SK-N-MC (cell line): ENCODE results near the gene RAG2.

ENCODE experiments used
- DNase-seq: peaks from one replicate; pipeline ENCODE4 v3.0.0-alpha.2; 2011; ENCODE audit warnings: low read depth, low spot score
- H3K27ac ChIP-seq: fragments of 200-600 bp; sonication (generic); 2 replicates; pipeline ENCODE4 v1.5.1; 2016; ENCODE audit warnings: mixed run types
- H3K36me3 ChIP-seq: fragments of 200-600 bp; sonication (generic); 2 replicates; pipeline ENCODE4 v1.6.1; 2017; ENCODE audit warnings: antibody characterized with exemption, low read length, mixed read lengths; ENCODE audit not compliant: insufficient read depth
- H3K4me3 ChIP-seq: fragments of 200-600 bp; sonication (generic); 2 replicates; pipeline ENCODE4 v1.5.1; 2016
- H3K9ac ChIP-seq: fragments of 200-600 bp; sonication (generic); 2 replicates; pipeline ENCODE4 v1.8.0; 2017; ENCODE audit warnings: mixed run types, mixed read lengths; ENCODE audit not compliant: insufficient read length
- H3K9me3 ChIP-seq: fragments of 200-600 bp; sonication (generic); 2 replicates; pipeline ENCODE4 v1.6.1; 2017; ENCODE audit warnings: low read depth, mild to moderate bottlenecking, antibody characterized with exemption, low read length, moderate library complexity, mixed read lengths
- EZH2 ChIP-seq: fragments of 200-600 bp; sonication (generic); IDR thresholded peaks from one replicate; pipeline ENCODE4 v1.6.1; 2017; ENCODE audit warnings: antibody characterized with exemption
- FOXP2 ChIP-seq: optimal IDR thresholded peaks from 2 replicates; pipeline ENCODE3; 2011; ENCODE audit warnings: mild to moderate bottlenecking, moderate library complexity; ENCODE audit not compliant: insufficient read depth; ENCODE audit errors: extremely low read length, control extremely low read depth
- POLR2AphosphoS5 ChIP-seq: IDR thresholded peaks from 2 replicates; pipeline ENCODE4 v1.6.1; 2012; ENCODE audit warnings: mild to moderate bottlenecking, low read depth, low read length, borderline replicate concordance

The RAG2 gene

DNA sequence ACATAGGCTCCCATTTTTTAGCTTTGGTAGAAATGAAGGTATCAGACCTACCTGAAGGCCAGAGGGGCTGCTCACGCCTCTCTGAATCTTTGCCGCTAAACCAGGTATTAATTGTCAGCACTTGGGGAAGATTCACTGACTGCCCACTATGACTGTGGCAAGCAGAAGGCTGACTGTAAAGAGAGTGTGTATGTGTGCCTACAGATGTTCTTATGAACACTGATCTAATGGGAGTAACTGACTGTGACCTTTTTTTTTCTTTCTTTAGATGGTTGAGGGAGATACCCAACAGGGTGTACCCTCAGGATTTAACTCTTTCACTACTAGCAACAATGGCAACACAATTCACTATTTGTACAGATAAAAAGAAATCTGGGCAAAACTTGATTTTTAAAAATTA lies at the start of gene RAG2:
TSS of gene RAG2 (minus strand) at position 186 of the 400 bp plus-strand sequence. CDS start 4,068 bp downstream, outside the sequence.
- Histone ChIP-seq H3K27ac (no peak within 1 kb of the TSS), H3K9me3 (no peaks in the 10 kb centered on the region)

GRCh38 chr11:36638556-36638955 lies 40.5 kb upstream of the RAG2 start:
- Histone ChIP-seq H3K36me3 (peaks cover 12% of the 10 kb centered on the region), H3K9me3 (no peaks in the 10 kb centered on the region; the same call in 1 of the 2 replicates), H3K27ac (no peak overlapping the region), H3K9ac (no peak overlapping the region), H3K4me3 (no peak overlapping the region)
- no peak for DNase-seq
- no peak for TF ChIP-seq EZH2

More for the DNA sequence above, at the start of gene RAG2:
- Histone ChIP-seq H3K4me3 (no peak within 1 kb of the TSS), H3K36me3 (no peaks in the 10 kb centered on the region), H3K9ac (no peak within 1 kb of the TSS)
- no peak for DNase-seq
- TF ChIP-seq POLR2AphosphoS5 (no peak), EZH2 (no peak), FOXP2 (no peak)

- Histone ChIP-seq H3K4me3 (no peak overlapping the region), H3K27ac (no peak overlapping the region), H3K9me3 (no peaks in the 10 kb centered on the region; the same call in 1 of the 2 replicates), H3K36me3 (peaks cover 14% of the 10 kb centered on the region), H3K9ac (no peak overlapping the region)
- TF ChIP-seq FOXP2 (no peak), POLR2AphosphoS5 (no peak), EZH2 (no peak)
- DNase-seq = no peak
These were observed 37.2 kb upstream of the RAG2 start for GRCh38 chr11:36635066-36635862.

DNA sequence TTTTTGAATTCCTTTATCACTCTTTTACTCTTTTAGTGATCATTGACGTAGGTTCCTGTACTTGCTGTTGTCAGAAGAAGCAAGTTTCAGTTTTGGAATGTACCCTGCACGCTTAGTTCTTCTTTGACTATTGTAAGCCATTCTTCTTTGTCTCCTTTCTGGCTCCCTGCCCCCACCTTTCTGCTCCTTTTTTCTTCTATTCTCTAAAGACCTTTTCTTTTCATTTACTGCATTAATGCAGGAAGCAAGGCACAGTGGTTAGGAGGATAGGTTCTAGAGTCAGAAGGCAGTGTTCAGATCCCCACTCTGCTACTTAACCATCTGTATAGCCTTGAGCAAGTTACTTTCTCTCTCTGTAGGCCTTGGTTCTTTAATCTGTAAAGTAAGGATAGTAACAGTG lies 33.7 kb upstream of the RAG2 start:
- DNase-seq = no peak
- TF ChIP-seq EZH2 (no peak), POLR2AphosphoS5 (no peak), FOXP2 (no peak)
- H3K4me3 ChIP-seq = no peak overlapping the region
- no peak overlapping the region for H3K27ac ChIP-seq
- H3K9me3 ChIP-seq = no peaks in the 10 kb centered on the region; the same call in 1 of the 2 replicates
- H3K9ac ChIP-seq = no peak overlapping the region
- H3K36me3 ChIP-seq = peaks cover 11% of the 10 kb centered on the region

GRCh38 chr11:36628765-36629244 lies 30.8 kb upstream of the RAG2 start:
- Histone ChIP-seq H3K9ac (no peak overlapping the region), H3K27ac (no peak overlapping the region), H3K4me3 (no peak overlapping the region), H3K36me3 (0 out of 2 replicates have a peak, but pooled peaks cover 2% of the 10 kb centered on the region), H3K9me3 (no peaks in the 10 kb centered on the region)
- no peak for TF ChIP-seq EZH2
- no peak for TF ChIP-seq POLR2AphosphoS5
- no peak for TF ChIP-seq FOXP2
- DNase-seq = no peak

GRCh38 chr11:36628141-36628540 lies 30.1 kb upstream of the RAG2 start:
- no peaks in the 10 kb centered on the region for H3K9me3 ChIP-seq
- no peak overlapping the region for H3K27ac ChIP-seq
- H3K9ac ChIP-seq = no peak overlapping the region
- H3K4me3 ChIP-seq = no peak overlapping the region
- no peak for DNase-seq
- no peaks in the 10 kb centered on the region for H3K36me3 ChIP-seq
- TF ChIP-seq EZH2 (no peak), POLR2AphosphoS5 (no peak), FOXP2 (no peak)

DNA sequence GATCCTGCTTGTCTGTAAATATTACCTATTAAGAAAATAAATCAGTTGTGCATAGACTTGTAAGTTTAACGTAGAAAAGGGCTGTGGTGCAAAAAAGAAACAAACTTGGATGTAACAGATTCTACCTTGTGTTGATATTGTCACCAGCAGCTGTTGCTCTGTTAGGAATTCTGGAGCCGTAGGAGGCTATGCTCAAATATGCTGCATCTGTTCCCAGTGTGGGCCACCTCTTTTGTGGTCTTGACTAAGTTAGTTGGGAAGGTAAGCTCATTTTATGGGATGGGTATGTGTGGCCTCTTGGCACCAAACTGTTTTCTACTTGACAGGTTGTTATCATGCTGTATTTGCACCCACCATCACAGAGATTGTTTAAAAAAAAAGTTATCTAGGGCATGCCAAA lies 29.4 kb upstream of the RAG2 start:
- TF ChIP-seq FOXP2 (no peak), POLR2AphosphoS5 (no peak), EZH2 (no peak)
- Histone ChIP-seq H3K4me3 (no peak overlapping the region), H3K9me3 (no peaks in the 10 kb centered on the region), H3K36me3 (no peaks in the 10 kb centered on the region), H3K27ac (no peak overlapping the region), H3K9ac (no peak overlapping the region)
- no peak for DNase-seq

DNA sequence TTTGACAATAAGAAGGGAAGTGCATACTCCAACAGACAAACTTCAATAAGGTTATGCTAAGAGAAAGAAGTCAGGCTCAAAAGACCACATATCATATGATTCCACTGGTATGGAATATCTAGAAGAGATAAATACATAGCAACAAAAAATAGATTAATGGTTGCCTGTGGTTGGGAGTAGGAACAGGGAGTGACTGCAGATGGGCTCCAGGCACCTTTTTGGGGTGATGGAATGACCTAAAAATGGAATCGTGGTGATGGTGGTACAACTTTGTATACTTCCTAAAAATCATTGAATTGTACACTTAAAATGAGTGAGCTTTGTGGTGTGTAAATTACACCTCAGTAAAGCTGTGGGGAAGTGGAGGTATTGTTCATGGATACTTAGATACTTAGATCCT lies 29.0 kb upstream of the RAG2 start:
- no peak for DNase-seq
- Histone ChIP-seq H3K4me3 (no peak overlapping the region), H3K36me3 (no peaks in the 10 kb centered on the region), H3K9me3 (no peaks in the 10 kb centered on the region), H3K27ac (no peak overlapping the region), H3K9ac (no peak overlapping the region)
- TF ChIP-seq POLR2AphosphoS5 (no peak), EZH2 (no peak), FOXP2 (no peak)

DNA sequence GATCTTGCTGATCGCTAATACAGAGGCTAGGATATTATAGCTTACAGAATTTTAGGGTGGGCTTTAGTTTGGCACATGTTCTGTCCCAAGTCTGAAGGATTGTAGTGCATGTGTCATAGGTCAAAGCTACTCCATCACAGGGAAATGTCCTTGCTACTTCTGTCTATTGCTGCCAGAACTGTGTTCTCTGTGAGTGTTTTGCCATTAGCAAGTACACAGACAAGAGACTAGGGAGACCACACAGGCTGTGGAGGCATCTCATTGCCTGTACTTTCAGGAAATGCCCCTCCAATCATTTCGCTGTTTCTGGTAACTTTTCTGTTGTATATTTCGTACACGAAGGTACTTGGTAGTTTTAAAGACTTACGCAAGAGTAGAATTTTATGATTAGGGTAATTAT lies 25.5 kb upstream of the RAG2 start:
- H3K27ac ChIP-seq = no peak overlapping the region
- no peak for TF ChIP-seq EZH2
- TF ChIP-seq POLR2AphosphoS5 = no peak
- TF ChIP-seq FOXP2 = no peak
- H3K4me3 ChIP-seq = no peak overlapping the region
- H3K36me3 ChIP-seq = no peaks in the 10 kb centered on the region
- no peaks in the 10 kb centered on the region for H3K9me3 ChIP-seq
- DNase-seq = no peak
- no peak overlapping the region for H3K9ac ChIP-seq
